AG08395 (cell line): ENCODE data around the gene NFATC2.
"Not testable (repeated sequence)": the region's sequence is repeated elsewhere in the genome, so short reads cannot be mapped to it uniquely, and the experiment has no call there.

ENCODE experiments used
- DNase-seq: peaks from one replicate; pipeline ENCODE4 v3.0.0; 2012; ENCODE audit warnings: mixed read lengths, low spot score

Gene NFATC2

DNA sequence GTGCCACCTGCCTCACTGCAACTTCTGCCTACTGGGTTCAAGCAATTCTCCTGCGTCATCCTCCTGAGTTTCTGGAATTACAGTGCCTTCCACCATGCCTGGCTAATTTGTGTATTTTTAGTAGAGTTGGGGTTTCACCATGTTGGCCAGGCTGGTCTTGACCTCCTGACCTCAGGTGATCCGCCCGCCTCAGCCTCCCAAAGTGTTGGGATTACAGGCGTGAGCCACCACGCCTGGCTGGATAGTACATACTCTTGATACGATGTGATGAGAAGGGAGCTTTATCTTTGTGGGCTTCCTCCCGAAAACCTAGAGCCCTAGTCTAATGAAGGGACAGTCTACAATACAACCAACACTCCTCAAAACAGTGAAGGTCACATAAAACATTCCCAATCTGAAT is 2.4 kb downstream of the NFATC2 start:
- DNase-seq, result not testable (repeated sequence)

DNA sequence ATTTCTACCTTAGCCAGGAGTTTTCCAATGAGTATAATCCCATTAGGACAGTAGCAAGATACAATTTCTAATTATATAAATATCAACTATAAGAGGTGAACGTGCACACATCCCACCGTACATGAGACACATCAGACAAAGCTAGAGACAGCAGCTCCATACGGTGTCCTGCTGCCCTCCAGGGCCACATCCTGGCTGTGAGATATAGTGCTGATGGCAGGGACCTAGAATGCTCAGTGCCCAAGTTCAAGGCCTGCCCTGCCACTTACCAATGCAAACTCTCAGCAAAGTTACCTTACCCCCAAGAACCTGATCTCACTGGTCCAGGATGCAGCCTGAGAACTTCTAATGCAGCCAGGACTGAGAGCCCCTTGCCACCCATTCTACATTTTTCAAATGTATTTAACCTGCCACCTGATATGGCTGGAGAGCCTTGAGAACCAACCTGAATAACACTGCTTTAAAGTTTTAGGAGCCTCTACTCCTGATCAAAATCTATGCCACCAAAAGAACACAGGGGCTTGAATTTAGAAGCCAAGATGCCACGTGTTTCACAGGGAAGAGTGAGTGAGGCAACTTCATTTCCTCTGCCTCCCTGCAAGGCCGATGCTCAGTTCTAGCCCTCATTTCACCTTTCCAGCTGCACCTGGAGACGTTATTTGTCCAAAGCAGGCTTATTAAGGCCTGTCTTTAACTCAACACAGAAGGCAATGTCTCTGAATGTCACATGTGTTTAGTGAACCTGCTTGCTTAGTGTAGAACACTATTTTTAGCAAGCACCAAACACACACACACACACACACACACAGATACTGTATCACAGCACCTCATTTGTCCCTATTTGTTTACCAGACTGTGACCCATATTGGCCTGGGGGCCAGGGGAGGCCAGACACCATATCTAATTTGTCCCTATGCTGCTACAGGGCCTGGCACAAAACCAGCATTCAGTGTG is 6.1 kb downstream of the NFATC2 start:
- DNase-seq, result no peak

DNA sequence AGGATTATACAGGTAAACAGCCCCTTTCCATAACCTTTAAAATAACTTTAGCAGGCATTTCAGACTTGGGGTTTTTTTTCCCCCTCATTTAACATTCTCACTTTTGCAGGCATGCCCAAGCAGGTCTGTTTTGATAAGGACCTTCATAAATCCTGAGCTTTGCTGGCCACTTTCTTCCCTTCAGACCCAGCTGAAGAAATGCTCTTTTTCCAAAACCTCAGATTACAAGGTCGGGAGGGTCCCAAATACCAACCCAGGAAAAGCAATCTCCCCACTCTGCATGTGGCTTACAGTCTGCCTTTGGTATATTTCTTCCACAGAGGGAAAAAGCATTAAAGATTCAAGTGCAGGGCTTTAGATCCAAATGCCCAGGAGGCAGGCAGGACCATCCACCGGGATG is 6.8 kb downstream of the NFATC2 start:
- DNase-seq, result no peak

GRCh38 chr20:51535075-51535386 is 7.5 kb downstream of the NFATC2 start:
- no peak for DNase-seq

DNA sequence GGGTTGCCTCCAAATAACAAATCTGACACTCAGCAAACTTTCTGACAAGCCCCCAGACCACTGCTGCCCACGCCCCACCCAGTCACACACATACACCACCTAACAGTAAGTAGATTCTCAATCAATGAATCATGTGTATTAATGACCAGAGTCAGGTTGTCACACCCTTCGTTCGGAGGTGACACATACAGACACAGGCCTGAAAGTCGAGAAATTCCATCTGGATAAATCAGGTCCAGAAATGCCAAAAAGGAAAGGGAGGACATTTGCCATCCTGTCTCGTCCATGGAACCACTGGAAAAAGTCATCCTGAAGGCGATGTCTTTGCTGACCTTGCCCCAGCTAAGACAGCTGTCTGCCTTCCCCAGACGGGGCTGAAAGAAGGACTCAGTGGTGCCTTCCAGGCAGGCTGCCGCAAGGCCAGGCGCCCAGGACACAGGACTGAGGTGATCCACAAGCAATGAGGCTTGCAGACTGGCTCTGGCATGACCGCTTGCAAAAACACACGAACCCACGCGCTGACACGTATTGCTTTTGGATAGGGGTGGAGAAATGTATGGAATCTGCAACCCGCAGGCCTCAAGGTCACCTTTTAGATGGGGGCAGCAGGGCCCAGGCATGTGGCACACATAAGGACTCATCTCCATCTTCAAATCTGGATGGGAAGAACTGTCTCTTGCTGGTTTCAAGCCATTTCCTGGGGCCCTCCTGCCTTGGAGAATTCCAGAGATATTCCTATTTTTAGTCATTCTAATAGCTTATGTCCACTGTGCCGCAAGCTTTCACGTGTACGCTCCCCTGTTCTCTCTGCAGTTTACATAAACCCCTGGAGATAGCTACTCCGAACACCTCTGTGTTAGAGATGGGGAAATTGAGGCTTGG is 9.0 kb downstream of the NFATC2 start:
- peak; percentile 62 for DNase-seq

GRCh38 chr20:51532577-51533191 is 9.8 kb downstream of the NFATC2 start:
- DNase-seq, result peak; percentile 79

DNA sequence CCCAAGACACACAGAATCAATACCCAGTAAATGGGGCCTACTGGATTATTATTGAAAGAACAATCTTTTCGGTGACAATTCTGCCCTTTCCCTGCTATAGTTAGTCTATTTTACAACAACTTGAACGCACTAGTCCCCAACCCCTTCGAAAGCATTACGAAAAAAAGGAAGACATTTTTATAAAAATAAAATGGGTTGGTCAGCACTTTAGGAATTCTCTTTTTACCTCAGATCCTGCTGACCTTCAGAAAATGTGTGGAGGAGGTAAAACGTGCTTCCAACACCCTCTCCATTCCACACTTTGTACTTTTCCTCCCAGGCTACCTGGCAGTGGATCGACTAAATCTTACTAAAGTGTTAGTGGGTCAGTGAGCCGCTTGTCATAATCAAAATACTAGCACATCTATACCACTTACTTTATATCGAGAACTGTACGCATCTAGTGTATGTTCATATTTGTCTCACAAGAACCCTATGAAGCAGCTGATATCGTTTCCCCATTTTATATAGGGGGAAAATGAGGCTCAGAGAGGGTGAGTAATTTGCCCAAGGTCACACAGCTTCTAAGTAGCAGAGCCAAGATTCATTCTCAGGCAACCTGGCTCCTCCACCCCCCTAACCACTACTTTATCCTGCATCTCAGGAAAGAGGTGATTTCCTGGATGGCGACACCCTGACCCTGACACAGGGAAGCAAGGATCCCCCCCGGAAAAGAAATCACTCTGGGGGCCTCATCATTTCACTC is 10.6 kb downstream of the NFATC2 start:
- no peak for DNase-seq

DNA sequence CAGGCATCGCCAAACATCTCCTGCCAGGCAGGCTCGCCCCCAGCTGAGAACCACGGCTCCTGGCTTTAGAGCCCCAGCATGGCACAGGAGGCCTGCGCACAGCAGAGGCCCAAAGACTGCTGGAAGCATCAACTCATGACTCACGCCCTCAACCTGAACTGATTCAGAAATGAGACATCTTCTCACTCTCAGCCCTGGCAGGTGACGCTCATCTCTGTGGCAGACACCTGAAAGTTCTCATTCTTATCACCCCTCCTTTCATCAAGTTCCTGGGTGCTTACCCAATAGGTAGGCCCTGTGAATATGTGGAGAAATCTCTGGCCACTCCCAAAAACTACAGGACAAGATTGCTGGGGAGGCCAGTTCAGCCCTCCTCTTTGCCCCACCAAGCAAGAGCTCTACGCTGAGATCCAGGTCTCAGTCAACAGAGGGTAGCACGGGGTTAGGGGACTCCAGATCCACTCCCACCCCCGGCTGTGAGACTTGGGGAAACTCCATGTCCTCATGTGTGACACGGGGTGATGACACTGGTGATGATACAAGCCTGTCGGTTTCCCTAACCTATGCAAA is 11.3 kb downstream of the NFATC2 start:
- DNase-seq, result no peak

GRCh38 chr20:51529758-51530157 is 12.8 kb downstream of the NFATC2 start:
- no peak for DNase-seq

- peak; percentile 82 for DNase-seq
Observed at GRCh38 chr20:51529081-51529681, 13.3 kb downstream of the NFATC2 start.

DNA sequence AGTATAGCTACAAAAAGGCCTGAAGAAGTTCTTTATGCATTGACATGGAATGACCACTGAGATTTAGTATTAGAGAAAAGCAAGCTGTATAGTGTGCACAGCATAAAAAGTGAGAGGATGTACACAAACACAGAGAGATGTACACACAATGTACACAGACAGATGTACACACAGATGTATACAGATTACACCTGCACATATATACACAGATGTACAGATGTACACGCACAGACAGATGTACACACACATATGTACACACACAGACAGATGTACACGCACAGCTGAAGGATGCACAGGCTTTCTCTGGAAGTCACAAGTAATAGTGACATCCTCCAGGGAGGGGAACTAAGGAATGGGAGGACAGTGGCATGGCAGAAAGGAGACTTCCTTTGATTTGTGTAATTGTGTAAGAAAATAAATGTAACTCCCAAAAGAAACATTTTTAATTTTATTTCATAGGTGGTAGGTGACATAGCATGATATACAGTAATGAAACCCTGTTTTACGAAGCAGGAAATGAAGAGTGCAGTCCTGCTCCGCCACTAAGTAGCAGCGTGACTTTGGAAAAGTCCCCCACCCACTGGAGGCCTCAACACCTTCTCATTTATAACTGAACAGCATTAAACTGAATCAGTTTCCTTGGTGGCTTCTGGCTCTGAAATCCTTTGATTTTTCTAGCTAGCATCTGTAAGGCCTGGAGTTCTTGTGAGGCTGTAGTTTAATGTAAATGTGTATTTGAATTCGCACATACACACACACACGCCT is 14.1 kb downstream of the NFATC2 start:
- no peak for DNase-seq

DNA sequence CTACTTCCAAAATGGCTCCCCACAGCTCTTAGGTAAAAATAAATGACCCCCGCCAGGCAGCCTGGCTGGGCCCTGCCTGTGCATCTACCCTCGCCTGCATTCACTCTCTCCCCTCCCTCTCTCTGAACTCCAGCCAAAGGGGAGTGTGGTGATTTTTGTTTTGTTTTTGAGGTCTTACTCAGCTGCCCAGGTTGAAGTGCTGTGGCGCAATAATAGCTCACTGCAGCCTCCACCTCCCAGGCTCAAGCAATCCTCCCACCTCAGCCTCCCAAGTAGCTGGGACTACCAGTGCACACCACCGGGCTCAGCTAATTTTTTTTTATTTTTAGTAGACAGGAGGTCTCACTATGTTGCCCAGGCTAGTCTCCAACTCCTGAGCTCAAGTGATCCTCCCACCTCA is 15.8 kb downstream of the NFATC2 start:
- DNase-seq, result no peak

DNA sequence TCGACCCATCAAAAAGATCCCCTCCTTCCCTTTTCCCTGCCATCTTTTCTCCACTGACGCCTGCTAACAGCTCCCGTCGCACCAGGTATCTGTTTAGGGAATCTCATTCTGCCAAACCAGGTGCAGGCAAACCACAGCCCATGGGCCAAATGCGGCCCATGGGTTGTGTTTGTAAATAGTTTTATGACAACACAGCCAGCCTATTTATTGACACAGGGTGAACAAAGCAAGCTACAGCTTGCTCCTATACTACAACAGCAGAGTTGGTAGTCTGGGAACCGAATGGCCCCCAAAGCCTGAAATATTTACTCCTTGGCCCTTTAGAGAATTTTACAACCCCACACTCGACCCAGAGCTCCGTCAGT is 16.4 kb downstream of the NFATC2 start:
- DNase-seq, result no peak

DNA sequence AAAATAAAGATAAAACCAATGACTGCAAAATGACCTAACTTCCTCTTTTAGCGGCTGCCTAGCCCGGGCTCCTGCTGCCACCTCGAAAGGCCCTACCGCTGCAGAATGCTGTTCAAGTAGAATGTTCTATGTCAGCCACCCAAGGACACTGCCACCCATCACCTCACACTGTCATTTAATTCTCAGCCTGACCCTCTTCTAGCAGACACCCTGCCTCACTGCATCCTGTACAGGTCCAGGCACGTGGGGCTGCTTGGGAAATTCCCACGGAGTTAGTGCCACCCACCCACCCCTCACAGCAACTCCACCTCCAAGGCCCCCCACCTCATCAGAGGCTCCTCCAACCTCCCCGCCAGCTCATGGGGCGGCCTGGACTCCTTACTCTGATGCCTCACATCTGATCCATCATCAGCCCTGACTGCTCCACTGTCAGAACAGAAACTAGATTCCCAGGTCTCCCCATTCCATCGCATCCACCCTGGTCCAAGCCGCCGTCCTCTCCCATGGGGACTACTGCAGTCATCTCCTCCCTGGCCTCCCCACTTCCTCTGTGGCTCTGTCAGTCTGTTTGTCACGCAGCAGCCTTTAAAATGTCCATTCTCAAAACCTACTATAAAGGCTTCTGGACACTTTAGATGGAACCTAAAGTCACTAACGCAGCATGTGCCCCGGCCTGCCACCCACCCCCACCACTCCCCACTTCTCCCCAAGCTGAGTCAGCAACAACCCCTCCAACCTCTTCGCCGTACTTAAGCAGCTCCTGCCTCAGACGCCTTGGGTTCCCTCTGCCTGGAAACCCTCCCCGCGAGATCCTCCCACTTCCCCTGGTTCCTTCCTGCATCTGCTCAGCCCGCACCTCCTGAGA is 17.0 kb downstream of the NFATC2 start:
- peak; percentile 20 for DNase-seq

DNA sequence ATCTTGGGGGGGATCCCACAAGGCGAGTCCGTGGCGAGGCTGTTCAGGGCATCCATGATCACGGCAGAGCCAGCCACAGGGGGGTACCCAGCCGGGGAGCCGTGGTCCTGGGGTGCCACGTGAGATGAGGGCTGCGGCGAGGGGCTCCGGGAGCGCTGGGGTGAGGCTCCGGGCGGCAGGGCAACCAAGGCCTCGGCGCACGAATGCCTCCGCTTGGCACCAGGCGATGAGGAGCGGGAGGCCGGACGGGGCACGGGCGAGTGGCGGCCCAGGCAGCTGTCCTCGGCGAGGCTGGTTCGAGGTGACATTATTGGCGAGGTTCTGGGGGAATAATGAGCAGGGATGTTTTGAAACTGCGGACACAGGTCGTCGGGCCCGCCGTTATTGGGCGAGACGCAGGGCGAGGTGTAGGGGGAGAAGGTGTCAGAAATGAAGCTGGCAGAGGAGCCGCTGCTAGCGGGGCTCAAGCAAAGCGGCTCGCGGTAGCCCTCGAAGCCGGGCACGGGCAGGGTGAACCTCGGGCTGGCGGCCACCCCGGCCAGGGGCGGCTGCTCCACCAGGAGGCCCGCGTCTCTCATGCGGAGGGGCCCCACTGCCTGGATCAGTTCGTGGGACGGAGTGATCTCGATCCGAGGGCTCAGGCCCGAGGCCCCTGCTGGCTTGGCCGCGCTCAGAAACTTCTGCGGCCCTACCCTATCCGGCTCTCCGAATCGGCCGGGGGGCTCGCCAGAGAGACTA is 19.1 kb downstream of the NFATC2 start:
- DNase-seq, result no peak

- no peak for DNase-seq
Observed at GRCh38 chr20:51522207-51522606, 20.3 kb downstream of the NFATC2 start.

- no peak for DNase-seq
Observed at GRCh38 chr20:51517839-51518238, 24.7 kb downstream of the NFATC2 start.

GRCh38 chr20:51516855-51517254 is 25.7 kb downstream of the NFATC2 start:
- no peak for DNase-seq

DNA sequence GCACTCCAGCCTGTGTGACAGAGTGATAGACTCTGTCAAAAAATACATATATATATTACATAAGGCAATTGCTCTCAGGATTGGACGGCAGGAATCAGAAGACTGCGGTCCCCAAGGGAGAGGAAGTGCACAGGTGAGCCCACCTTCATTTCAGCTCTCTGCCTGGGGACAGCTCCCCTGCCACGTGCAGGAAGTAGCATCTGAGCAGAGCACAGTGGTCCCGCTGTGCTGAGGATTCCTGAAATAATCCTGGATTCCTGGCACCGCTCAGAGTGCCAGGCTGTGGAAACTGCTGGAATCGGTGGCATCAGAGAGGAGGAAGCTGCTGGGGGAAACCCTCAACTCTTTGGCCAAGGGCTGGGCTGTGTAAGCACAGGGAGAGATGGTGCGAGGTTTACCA is 27.7 kb downstream of the NFATC2 start:
- no peak for DNase-seq
